IMR-90 (cell line): Measurements from ENCODE around the gene EEPD1. TPM values are rescaled to one million over a fixed set of nuclear protein-coding genes. Genes with fewer than 3 reads are reported as not detected.

Source experiments
- ATAC-seq: fragments of 200-7000 bp; cut with Tn5 transposase; 2 replicates; pipeline ENCODE4 v1.9.1; 2020; ENCODE audit warnings: low read depth, mild to moderate bottlenecking, moderate library complexity
- BruUV-seq: library from RNA; stranded (reverse); fragments of 400-500 nt; replicated peaks from 2 replicates; lab custom pipeline; 2021; lab: Mats Ljungman, UMichigan
- CTCF ChIA-PET: fragments of 300-600 bp; formaldehyde crosslinking; extraction: SDS; loops from one replicate; lab custom pipeline; 2021; ENCODE audit warnings: antibody characterized with exemption; lab: Yijun Ruan, JAX
- POLR2A ChIA-PET: fragments of 300-600 bp; sonication (Branson Sonifier 250); formaldehyde crosslinking; loops from one replicate; lab custom pipeline; 2022; ENCODE audit warnings: antibody characterized with exemption; ENCODE audit not compliant: unreplicated experiment; lab: Charles Lee
- DNase-seq: peaks from one replicate; pipeline ENCODE4 v3.0.0; 2013
- H2AFZ ChIP-seq: replicated peaks from 2 replicates; pipeline ENCODE3; 2013; ENCODE audit warnings: low read length, mild to moderate bottlenecking; ENCODE audit not compliant: poor library complexity
- H2AK5ac ChIP-seq: 2 replicates; pipeline ENCODE4 v1.6.1; 2013; ENCODE audit warnings: low read depth, low read length, inconsistent platforms
- H2AK9ac ChIP-seq: replicated peaks from 2 replicates; pipeline ENCODE3; 2013; ENCODE audit warnings: mild to moderate bottlenecking, low read depth, low read length, moderate library complexity; ENCODE audit not compliant: poor library complexity
- H2BK120ac ChIP-seq: 2 replicates; pipeline ENCODE4 v1.6.1; 2013; ENCODE audit warnings: low read depth, low read length, inconsistent platforms
- H2BK15ac ChIP-seq: 3 replicates; pipeline ENCODE4 v1.6.1; 2013; ENCODE audit warnings: low read depth, low read length, inconsistent platforms
- H2BK20ac ChIP-seq: 2 replicates; pipeline ENCODE4 v1.6.1; 2013; ENCODE audit warnings: low read depth, mild to moderate bottlenecking, inconsistent platforms, low read length, moderate library complexity
- H2BK5ac ChIP-seq: 2 replicates; pipeline ENCODE4 v1.6.1; 2013; ENCODE audit warnings: mild to moderate bottlenecking, low read depth, low read length, inconsistent platforms; ENCODE audit not compliant: poor library complexity, severe bottlenecking
- H3K14ac ChIP-seq: replicated peaks from 2 replicates; pipeline ENCODE4 v1.6.1; 2013; ENCODE audit warnings: low read depth, low read length, inconsistent platforms
- H3K18ac ChIP-seq: 2 replicates; pipeline ENCODE4 v1.6.1; 2013; ENCODE audit warnings: low read depth, low read length, control low read depth
- H3K23ac ChIP-seq: 2 replicates; pipeline ENCODE4 v1.6.1; 2013; ENCODE audit warnings: low read depth, low read length, inconsistent platforms
- H3K27ac ChIP-seq: 2 replicates; pipeline ENCODE4 v1.5.1; 2013; ENCODE audit warnings: mild to moderate bottlenecking, control low read depth, low read length; ENCODE audit not compliant: insufficient read depth
- H3K27me3 ChIP-seq: 2 replicates; pipeline ENCODE4 v1.6.1; 2013; ENCODE audit warnings: low read length; ENCODE audit not compliant: control insufficient read depth, insufficient read depth
- H3K36me3 ChIP-seq: 2 replicates; pipeline ENCODE4 v1.6.1; 2013; ENCODE audit warnings: low read length, mixed read lengths; ENCODE audit not compliant: control insufficient read depth, insufficient read depth
- H3K4ac ChIP-seq: 2 replicates; pipeline ENCODE4 v1.6.1; 2013; ENCODE audit warnings: low read depth, low read length, inconsistent platforms
- H3K4me1 ChIP-seq: 2 replicates; pipeline ENCODE4 v1.6.1; 2013; ENCODE audit warnings: low read length, mixed read lengths; ENCODE audit not compliant: control insufficient read depth, insufficient read depth
- H3K4me2 ChIP-seq: 2 replicates; pipeline ENCODE4 v1.6.1; 2013; ENCODE audit warnings: low read depth, mild to moderate bottlenecking, control low read depth, low read length, moderate library complexity
- H3K4me3 ChIP-seq: 2 replicates; pipeline ENCODE4 v1.5.1; 2013; ENCODE audit warnings: low read depth, mild to moderate bottlenecking, control low read depth, low read length, moderate library complexity; ENCODE audit not compliant: insufficient read depth
- H3K56ac ChIP-seq: 2 replicates; pipeline ENCODE4 v1.6.1; 2013; ENCODE audit warnings: low read length, inconsistent platforms; ENCODE audit not compliant: insufficient read depth; ENCODE audit errors: extremely low read depth
- H3K79me1 ChIP-seq, 2 experiments: 2 replicates each; pipeline ENCODE4 v1.6.1; 2013; ENCODE audit warnings: low read length in 2 of 2, inconsistent platforms in 1 of 2, low read depth in 1 of 2
- H3K9ac ChIP-seq: 2 replicates; pipeline ENCODE4 v1.6.1; 2013; ENCODE audit warnings: low read depth, low read length, control low read depth
- H3K9me1 ChIP-seq: 2 replicates; pipeline ENCODE4 v1.6.1; 2013; ENCODE audit warnings: low read length, inconsistent platforms; ENCODE audit not compliant: insufficient read depth
- H3K9me3 ChIP-seq: 2 replicates; pipeline ENCODE4 v1.6.1; 2013; ENCODE audit warnings: low read length; ENCODE audit not compliant: control insufficient read depth, insufficient read depth
- H4K20me1 ChIP-seq: 2 replicates; pipeline ENCODE4 v1.6.1; 2013; ENCODE audit warnings: low read length, inconsistent platforms; ENCODE audit not compliant: insufficient read depth
- H4K5ac ChIP-seq: 2 replicates; pipeline ENCODE4 v1.6.1; 2013; ENCODE audit warnings: mild to moderate bottlenecking, low read depth, low read length, control low read depth
- H4K8ac ChIP-seq, 2 experiments: 2 replicates each; pipeline ENCODE4 v1.6.1; 2013; ENCODE audit warnings: low read depth in 2 of 2, low read length in 2 of 2, control low read depth in 1 of 2, inconsistent platforms in 1 of 2
- H4K91ac ChIP-seq: 2 replicates; pipeline ENCODE4 v1.6.1; 2013; ENCODE audit warnings: low read depth, low read length, inconsistent platforms; ENCODE audit not compliant: insufficient read depth
- BHLHE40 ChIP-seq: fragments of 150-350 bp; IDR thresholded peaks from 2 replicates; pipeline ENCODE4 v1.6.1; 2016; ENCODE audit warnings: mild to moderate bottlenecking, low read depth, low read length
- CEBPB ChIP-seq: IDR thresholded peaks from 2 replicates; pipeline ENCODE4 v1.6.1; 2012; ENCODE audit warnings: low read depth, low read length, improper control_type of control experiment
- CHD1 ChIP-seq: IDR thresholded peaks from 2 replicates; pipeline ENCODE4 v1.6.1; 2012; ENCODE audit warnings: low read depth, low read length, improper control_type of control experiment
- FOS ChIP-seq: fragments of 150-350 bp; IDR thresholded peaks from 2 replicates; pipeline ENCODE4 v1.6.1; 2016; ENCODE audit warnings: low read depth, low read length
- MAFK ChIP-seq: IDR thresholded peaks from 2 replicates; pipeline ENCODE4 v1.6.1; 2012; ENCODE audit warnings: low read depth, low read length, improper control_type of control experiment
- MAZ ChIP-seq: IDR thresholded peaks from 2 replicates; pipeline ENCODE4 v1.6.1; 2012; ENCODE audit warnings: low read depth, mild to moderate bottlenecking, low read length, improper control_type of control experiment, moderate library complexity, borderline replicate concordance
- MXI1 ChIP-seq: IDR thresholded peaks from 2 replicates; pipeline ENCODE4 v1.6.1; 2012; ENCODE audit warnings: low read depth, mild to moderate bottlenecking, low read length, moderate library complexity, borderline replicate concordance
- NFE2L2 ChIP-seq: fragments of 150-350 bp; IDR thresholded peaks from 2 replicates; pipeline ENCODE4 v1.6.1; 2016; ENCODE audit warnings: low read depth, mild to moderate bottlenecking, low read length
- POLR2A ChIP-seq: IDR thresholded peaks from 2 replicates; pipeline ENCODE4 v1.6.1; 2012; ENCODE audit warnings: mild to moderate bottlenecking, low read depth, low read length
- RAD21 ChIP-seq: IDR thresholded peaks from 2 replicates; pipeline ENCODE4 v1.6.1; 2012; ENCODE audit warnings: low read length, improper control_type of control experiment
- RCOR1 ChIP-seq: IDR thresholded peaks from 2 replicates; pipeline ENCODE4 v1.6.1; 2012; ENCODE audit warnings: mild to moderate bottlenecking, low read length, improper control_type of control experiment; ENCODE audit not compliant: insufficient replicate concordance
- RFX5 ChIP-seq: IDR thresholded peaks from 2 replicates; pipeline ENCODE4 v1.8.0; 2012; ENCODE audit warnings: low read depth, mild to moderate bottlenecking, low read length, moderate library complexity
- SMC3 ChIP-seq: fragments of 150-350 bp; IDR thresholded peaks from 2 replicates; pipeline ENCODE4 v1.6.1; 2016; ENCODE audit warnings: low read depth, mild to moderate bottlenecking, antibody characterized with exemption, low read length, moderate library complexity
- USF2 ChIP-seq: fragments of 150-350 bp; IDR thresholded peaks from 2 replicates; pipeline ENCODE4 v1.6.1; 2017; ENCODE audit warnings: mild to moderate bottlenecking, antibody characterized with exemption, low read length, low read depth
- WGBS, 2 experiments: methylation state at CpG; one replicate each; pipeline versions ENCODE4 v1.1.5 to v1.1.7; 2013; ENCODE audit warnings: missing lambda C conversion rate in 2 of 2; ENCODE audit not compliant: insufficient read length in 1 of 2; ENCODE audit errors: extremely low coverage in 2 of 2; 5-methylcytosine and 5-hydroxymethylcytosine counted together
- dilution Hi-C: fragments of 300-500 bp; cut with HindIII; formaldehyde crosslinking; loops from one replicate; pipeline ENCODE4 v1.14.3; 2018; ENCODE audit warnings: low sequenced_read_pairs; ENCODE audit not compliant: unreplicated experiment
- in situ Hi-C: fragments of 300-500 bp; cut with MboI; formaldehyde crosslinking; loops from 3 replicates; pipeline ENCODE4 v1.14.3; 2019; ENCODE audit warnings: low sequenced_read_pairs, inconsistent platforms, mixed read lengths
- intact Hi-C: fragments of 100-400 bp; cut with micrococcal nuclease; formaldehyde crosslinking; loops from 2 replicates; pipeline ENCODE4 v1.10.0; 2022
- polyA plus RNA-seq, 3 experiments: library from polyadenylated mRNA; depleted of rRNA; stranded (reverse); fragments of >200 nt; gene quantifications; 2 replicates each; pipeline ENCODE4 v1.2.3, GENCODE V29; 2012; ENCODE audit warnings: low replicate concordance in 1 of 3
- total RNA-seq: library from RNA; depleted of rRNA; stranded (reverse); fragments of >200 nt; gene quantifications from 2 replicates; pipeline ENCODE4 v1.2.3, GENCODE V29; 2012
- TF ChIP-seq, protein P1 (sequence below): conservative IDR thresholded peaks from 2 replicates; pipeline ENCODE4 v1.5.1; 2012; ENCODE audit warnings: mild to moderate bottlenecking, low read depth, low read length, improper control_type of control experiment
- TF ChIP-seq, protein P2 (sequence below): fragments of 150-350 bp; IDR thresholded peaks from 2 replicates; pipeline ENCODE4 v1.6.1; 2016; ENCODE audit warnings: low read depth, mild to moderate bottlenecking, low read length, moderate library complexity, borderline replicate concordance

Gene EEPD1
- total and polyA plus RNA-seq, 2 of the 4 experiments (the other 2 are of a cell fraction) = 7.3 to 15.2 TPM

DNA sequence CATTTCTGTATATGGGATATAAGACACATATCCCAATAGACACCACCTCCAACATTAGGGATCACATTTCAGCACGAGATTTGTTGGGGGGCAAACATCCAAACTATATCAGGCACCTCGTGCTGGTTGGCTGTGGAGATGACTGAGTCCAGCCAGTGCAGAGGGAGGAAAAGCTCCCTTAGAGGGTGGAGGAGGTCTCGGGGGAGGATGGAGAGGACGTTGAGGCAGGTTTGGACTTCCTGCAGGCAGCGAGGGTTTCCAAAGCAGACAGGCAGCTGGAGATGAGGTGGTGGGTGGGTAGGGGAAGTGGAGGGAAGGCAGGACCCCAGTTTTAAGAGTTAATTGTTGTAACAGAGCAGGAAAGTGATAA, 56.7 kb downstream of the EEPD1 start:
- Histone ChIP-seq H3K14ac (peak overlapping the region; percentile 91; the same call in 1 of the 2 replicates), H3K4ac (peak overlapping the region; percentile 97), H3K9me3 (no peaks in the 10 kb centered on the region), H3K4me2 (no peak overlapping the region), H2BK15ac (peak overlapping the region; percentile 83; the same call in 1 of the 3 replicates), H3K9me1 (peaks cover 50% of the 10 kb centered on the region), H4K91ac (peak overlapping the region; percentile 88), H3K9ac (no peak overlapping the region), H2AK9ac (no peak overlapping the region), H3K27ac (peak overlapping the region; percentile 78), H2BK20ac (peak overlapping the region; percentile 60), H3K79me1 (peaks cover 37 to 74% of the 10 kb centered on the region in 2 experiments), H3K36me3 (no peaks in the 10 kb centered on the region), H2AK5ac (peak overlapping the region; percentile 60), H3K56ac (no peak overlapping the region), H4K20me1 (no peaks in the 10 kb centered on the region), H3K4me3 (no peak overlapping the region), H3K23ac (peak overlapping the region; percentile 39; the same call in 1 of the 2 replicates), H3K18ac (peak overlapping the region; percentile 86), H3K4me1 (peaks cover 51% of the 10 kb centered on the region), H4K8ac (peak overlapping the region; percentile 25 to 94), H2BK5ac (peak overlapping the region; percentile 46), H2BK120ac (peak overlapping the region; percentile 99), H3K27me3 (no peaks in the 10 kb centered on the region), H4K5ac (peak overlapping the region; percentile 60), H2AFZ (peak overlapping the region; percentile 9)
- DNase-seq (no peak), ATAC-seq (no peak)
- dilution Hi-C loops = no loop called here
- in situ Hi-C loops = no loop called here
- TF ChIP-seq SMC3 = no peak
- TF ChIP-seq, protein P1, sequence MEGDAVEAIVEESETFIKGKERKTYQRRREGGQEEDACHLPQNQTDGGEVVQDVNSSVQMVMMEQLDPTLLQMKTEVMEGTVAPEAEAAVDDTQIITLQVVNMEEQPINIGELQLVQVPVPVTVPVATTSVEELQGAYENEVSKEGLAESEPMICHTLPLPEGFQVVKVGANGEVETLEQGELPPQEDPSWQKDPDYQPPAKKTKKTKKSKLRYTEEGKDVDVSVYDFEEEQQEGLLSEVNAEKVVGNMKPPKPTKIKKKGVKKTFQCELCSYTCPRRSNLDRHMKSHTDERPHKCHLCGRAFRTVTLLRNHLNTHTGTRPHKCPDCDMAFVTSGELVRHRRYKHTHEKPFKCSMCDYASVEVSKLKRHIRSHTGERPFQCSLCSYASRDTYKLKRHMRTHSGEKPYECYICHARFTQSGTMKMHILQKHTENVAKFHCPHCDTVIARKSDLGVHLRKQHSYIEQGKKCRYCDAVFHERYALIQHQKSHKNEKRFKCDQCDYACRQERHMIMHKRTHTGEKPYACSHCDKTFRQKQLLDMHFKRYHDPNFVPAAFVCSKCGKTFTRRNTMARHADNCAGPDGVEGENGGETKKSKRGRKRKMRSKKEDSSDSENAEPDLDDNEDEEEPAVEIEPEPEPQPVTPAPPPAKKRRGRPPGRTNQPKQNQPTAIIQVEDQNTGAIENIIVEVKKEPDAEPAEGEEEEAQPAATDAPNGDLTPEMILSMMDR = no peak
- TF ChIP-seq USF2 = no peak
- TF ChIP-seq CEBPB = no peak
- TF ChIP-seq, protein P2, sequence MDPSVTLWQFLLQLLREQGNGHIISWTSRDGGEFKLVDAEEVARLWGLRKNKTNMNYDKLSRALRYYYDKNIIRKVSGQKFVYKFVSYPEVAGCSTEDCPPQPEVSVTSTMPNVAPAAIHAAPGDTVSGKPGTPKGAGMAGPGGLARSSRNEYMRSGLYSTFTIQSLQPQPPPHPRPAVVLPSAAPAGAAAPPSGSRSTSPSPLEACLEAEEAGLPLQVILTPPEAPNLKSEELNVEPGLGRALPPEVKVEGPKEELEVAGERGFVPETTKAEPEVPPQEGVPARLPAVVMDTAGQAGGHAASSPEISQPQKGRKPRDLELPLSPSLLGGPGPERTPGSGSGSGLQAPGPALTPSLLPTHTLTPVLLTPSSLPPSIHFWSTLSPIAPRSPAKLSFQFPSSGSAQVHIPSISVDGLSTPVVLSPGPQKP = no peak
- no peak for TF ChIP-seq MXI1
- no peak for TF ChIP-seq POLR2A
- no peak for TF ChIP-seq RFX5
- no peak for TF ChIP-seq BHLHE40
- TF ChIP-seq NFE2L2 = no peak
- TF ChIP-seq FOS = no peak
- TF ChIP-seq CHD1 = no peak
- TF ChIP-seq RCOR1 = no peak
- TF ChIP-seq MAFK = no peak
- TF ChIP-seq MAZ = no peak
- no peak for TF ChIP-seq RAD21
- BruUV-seq = no TSS peak
- ChIA-PET POLR2A (no interaction called here), CTCF (interaction anchor here (1.2 kb wide), 1 partner anchor 82 kb away, joined by 3 read pairs; no protein-coding TSS in a partner anchor)
- intact Hi-C loops = loop anchor here (5.0 kb wide), 2 partner anchors 52 to 73 kb away; no protein-coding TSS in a partner anchor
- WGBS, 2 experiments = 100% methylated on average over 1 of the region's 5 CpGs; no CpG with 5 or more reads in 1 of the 2 experiments
